HG03469 (cell line): ENCODE results near the gene TRIM38.
"Not testable (repeated sequence)": the region's sequence is repeated elsewhere in the genome, so short reads cannot be mapped to it uniquely, and the experiment has no call there.

Experiments used
- ATAC-seq: cut with Tn5 transposase; IDR thresholded peaks from one replicate; pipeline ENCODE4 v1.9.1; 2021; ENCODE audit warnings: mild to moderate bottlenecking, moderate library complexity, moderate number of reproducible peaks; ENCODE audit not compliant: unreplicated experiment

Gene TRIM38

DNA sequence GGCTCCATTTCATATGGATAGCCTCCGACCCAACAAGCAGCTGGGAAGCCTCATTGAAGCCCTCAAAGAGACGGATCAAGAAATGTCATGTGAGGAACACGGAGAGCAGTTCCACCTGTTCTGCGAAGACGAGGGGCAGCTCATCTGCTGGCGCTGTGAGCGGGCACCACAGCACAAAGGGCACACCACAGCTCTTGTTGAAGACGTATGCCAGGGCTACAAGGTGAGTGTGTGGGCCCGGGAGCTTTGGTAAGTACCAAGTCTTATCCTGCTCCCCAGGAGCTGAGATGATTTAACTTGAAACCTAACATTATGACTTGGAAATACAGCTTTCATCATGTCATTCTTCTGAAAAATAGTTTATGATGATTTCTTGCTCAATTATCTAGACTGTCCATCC, 4.1 kb downstream of the TRIM38 start:
- no peak for ATAC-seq

DNA sequence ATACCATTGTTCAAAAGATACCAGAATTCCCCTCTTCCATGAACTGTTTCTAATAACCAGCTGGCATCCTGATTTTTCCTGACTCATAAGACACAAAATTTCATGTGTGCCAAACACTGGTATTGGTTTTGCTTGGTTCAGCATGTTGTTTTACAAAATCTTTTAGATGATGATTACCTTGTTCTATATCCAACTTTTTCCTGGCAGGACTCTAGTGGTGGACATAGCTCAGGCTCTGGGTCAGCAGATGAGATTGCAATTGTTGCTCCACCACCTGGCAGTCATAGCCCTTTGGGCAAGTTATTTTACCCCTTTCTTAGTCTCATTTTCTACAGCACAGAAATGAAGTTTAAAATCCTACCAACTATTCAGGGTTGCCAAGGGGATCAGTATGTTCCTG, 6.2 kb downstream of the TRIM38 start:
- ATAC-seq = no peak

DNA sequence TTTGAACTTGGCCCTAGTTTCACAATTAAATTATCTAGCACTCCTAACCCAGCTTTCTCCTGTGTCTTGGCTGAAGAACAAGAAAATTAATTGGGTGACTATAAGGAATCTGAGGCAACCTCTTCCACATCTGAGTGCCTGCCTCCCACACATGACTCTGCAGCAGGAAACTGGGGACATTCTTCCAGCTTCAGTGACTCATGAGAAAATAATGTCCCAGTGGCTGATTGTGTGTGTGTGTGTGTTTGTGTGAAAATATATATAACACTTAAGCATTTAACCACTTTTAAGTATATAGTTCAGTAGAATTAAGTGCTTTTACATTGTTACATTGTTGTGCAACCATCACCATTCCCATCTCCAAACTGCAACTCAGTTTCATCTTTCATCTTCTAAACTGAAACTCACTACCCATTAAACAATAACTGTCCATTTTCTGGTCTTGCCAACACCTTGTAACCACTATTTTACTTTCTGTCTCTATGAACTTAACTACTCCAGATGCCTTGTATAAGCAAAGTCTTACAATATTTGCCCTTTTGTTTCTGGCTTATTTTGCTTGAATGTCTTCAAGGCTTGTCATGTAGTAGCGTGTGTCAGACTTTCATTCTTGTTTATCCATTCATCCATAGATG, 8.7 kb downstream of the TRIM38 start:
- ATAC-seq = no peak

DNA sequence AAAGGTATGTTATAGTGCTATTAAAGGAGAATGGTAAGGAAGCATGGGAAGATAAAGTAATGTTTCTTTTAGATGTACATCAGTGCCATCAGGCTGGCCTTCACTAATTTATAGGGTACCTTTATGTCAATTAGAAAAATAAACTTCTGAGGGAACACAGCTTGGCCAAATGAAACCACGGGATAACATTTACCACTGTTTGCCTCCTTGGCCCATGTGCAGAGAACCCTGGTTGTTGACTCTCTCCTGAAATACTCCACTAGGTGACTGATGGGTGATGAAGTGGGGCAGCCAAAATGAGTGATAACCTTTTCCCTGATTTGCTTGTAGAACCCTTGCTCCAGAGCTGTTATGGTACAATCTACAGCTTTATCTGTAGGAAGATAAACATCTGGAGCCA, 9.5 kb downstream of the TRIM38 start:
- no peak for ATAC-seq

DNA sequence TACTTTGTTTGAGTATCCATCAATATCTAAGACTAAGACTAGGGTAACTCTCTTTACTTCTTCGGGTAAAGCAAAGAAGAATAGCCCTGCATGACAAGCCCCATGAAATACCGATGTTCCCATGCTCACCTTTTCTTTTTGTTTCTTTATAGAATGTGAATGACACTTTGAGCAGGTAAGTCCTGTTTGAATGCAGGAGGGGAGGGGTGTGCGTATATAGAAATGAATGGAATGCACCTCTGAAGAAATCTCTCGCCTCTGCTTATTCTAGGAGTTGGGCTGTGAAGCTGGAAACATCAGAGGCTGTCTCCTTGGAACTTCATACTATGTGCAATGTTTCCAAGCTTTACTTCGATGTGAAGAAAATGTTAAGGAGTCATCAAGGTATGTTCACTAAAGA, 10.3 kb downstream of the TRIM38 start:
- ATAC-seq = no peak

DNA sequence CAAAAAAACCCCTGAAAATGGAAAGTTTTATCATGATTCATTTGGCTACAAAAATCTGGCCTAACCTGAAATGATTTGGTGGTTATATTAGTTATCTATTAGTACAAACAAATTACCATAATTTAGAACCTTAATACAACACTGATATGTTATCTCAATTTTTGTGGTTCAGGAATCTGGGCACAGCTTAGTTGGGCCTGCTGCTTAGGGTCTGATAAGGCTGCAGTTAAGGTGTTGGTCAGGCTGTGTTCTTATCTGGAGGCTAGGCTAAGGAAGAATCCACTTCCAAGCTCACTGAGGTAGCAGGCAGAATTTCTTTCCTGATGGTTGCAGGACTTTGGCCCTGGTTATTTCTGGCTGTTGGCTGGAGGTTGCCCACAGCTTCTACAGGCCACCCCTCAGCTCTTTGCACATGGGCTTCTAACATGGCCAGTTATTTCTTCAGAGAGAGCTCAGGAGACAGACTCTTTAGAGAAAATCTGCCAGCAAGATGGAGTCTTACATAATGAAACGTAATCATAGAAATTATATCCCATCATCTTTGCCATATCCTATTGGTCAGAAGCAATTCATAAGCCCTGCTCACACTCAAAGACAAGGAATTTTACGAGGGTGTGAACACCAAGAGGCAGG, 11.4 kb downstream of the TRIM38 start:
- ATAC-seq = no peak

DNA sequence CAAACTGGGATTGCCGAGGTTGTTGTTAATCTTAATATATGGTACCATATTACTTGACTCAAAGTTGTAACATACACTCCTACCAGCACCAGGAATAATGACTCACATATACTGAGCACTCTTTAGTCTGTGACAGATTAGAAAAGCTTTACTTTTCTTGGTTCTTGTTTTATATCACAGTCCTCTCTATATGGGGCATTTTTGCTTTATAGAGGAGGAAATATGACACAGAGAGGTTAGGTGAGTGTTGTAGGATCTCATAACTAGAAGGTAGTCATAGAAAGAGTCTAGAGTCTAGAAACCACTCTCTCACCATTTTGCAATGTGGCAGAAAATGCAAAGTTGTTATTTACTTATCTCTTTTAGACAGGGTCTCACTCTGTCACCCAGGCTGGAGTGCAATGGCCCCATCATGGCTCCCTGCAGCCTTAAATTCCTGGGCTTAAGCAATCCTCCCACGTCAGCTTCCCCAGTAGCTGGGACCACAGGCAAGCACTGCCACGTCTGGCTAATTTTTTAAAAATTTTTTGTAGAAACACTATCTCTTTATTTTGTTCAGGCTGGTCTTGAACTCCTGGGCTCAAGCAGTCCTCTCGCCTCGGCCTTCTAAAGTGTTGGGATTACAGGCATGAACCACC, 13.4 kb downstream of the TRIM38 start:
- ATAC-seq = no peak

DNA sequence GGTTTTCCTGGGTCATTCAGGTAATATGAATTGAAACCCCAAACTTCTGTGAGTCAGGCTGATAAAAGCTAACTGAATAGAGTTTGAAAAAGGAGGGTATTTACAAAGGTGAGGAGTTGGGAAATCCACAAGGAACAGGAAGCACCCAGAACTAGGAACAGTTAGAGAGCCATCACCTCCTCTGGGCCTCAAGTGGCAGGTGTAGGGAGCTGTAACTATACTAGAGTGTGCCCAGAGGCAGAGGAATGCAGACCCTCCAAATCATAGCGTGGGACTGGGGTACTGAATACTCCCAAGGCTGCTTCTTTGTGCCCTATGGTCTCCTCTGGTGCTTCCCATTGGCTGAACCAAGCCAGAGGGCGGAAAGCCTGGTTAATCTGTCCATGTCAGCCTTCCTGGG, 18.3 kb downstream of the TRIM38 start:
- ATAC-seq = no peak

DNA sequence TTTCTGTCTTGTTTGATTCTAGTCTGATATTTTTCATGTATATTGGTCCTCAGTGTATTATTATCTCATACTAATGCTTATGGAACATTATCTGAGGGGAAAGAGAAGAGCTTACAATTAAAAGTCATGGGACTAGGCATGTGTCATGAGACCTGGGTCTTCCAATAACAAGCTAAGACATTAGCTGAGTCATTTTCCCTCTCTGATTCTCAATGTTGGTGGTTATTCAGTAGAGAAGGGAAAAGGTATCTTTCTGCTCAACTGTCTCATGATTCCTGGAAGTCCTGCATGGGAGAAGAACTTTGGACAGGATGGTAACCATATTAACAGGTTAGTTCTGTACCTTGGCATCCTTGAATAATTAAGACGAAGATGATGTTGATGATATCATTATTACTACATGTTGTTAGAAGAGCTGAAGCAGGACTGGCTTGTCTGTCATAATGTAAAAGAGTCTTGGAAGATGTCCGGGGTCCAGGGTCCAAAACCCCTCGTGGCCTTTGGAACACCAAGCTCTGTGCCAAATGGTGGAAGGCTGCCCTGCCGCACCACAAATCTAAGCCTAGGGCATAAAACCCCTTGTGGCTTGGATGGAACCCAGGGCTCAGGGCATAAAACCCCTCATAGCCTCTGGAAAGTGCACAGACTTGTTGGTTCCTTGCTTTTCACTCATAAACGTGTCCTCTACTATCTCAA, 19.1 kb downstream of the TRIM38 start:
- no peak for ATAC-seq

DNA sequence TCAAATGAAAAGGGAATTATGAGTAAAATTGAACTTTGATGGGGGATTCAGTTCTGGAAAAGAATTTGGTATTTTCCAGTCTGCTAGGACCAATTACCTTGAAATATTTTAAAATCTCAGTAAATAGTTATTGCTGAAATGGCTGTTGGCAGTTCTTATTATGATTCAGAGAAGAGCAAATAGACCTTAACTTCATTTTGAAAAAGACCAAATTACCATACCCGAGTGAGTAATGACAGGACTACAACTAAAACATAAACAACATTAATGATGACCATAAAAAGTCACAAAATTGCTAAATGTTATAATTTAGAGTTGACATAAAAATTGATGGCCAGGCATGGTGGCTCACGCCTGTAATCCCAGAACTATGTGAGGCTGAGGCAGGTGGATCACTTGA, 21.7 kb downstream of the TRIM38 start:
- ATAC-seq = no peak

DNA sequence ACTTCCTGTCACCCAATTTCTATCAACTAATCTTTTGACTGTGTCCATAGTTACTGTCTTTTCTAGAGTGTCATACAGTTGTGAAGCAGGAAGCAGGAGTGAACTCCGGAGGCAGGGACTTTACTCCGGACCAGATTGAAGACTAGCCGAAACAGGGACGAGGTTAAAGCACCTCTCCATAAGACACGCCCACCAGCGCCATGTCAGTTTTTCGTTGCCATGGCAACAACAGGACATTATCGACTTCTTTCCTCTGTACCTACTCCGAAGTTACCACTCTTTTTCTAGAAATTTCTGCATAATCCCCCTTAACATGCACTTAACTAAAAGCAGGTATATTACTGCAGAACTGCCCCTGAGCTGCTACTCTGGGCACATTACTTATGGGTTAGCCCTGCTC, 25.2 kb downstream of the TRIM38 start:
- ATAC-seq = no peak

DNA sequence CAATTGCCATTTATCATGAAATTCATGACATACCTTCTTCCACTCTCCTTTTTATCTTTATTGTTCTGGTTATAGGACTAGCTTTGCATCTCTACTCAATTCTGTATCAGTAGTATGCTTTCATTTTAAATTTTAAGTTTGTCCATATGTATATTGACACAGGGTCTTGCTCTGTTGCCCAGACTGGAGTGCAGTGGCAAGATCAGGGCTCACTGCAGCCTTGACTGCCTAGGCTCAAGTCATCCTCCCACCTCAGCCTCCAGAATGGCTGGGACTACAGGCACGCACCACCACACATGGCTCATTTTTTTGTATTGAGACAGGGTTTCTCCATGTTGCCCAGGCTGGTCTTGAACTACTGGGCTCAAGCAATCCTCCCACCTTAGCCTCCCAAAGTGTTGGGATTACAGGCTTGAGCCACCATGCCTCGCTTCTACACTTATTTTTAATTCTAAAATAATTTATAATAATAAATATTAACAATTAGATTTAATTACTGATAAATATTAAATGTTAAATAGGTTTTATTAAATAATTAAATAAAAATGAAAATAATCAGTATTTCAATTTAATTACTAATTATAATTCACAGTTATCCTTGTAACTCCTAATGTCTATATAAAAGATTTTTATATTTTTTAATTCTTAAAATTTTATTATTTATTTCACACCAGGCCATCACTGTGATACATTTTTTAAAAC, 27.7 kb downstream of the TRIM38 start:
- ATAC-seq = no peak

DNA sequence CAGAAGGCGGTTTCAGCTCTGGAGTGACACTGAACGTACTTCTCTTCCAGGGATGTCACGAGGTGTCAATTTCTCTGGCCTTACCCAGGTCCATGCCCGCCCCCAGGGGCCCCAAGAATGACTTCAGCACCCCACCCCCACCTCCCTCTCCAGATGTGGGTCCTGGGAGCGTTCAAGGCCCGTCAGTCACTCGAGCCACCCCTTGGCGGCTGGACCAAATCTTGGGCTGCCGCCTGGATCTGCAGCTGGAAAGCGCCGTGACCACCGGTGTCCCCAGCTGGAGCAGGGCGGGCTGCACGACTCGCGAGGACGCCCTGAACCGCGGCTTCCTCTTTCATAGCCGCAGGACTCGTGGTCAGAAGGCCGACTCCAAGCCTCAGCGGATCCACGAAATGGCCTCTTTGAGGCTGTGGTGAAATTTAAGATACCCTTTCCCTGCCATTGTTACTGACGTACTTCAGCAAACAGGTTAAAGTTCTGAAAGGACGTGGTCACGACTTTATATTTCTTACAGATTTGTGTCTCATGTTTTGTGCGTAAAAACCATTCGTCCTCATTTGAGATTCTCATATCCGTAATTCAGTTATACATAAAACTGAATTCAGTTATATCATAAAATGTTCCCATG, 29.3 kb downstream of the TRIM38 start:
- ATAC-seq = no peak

DNA sequence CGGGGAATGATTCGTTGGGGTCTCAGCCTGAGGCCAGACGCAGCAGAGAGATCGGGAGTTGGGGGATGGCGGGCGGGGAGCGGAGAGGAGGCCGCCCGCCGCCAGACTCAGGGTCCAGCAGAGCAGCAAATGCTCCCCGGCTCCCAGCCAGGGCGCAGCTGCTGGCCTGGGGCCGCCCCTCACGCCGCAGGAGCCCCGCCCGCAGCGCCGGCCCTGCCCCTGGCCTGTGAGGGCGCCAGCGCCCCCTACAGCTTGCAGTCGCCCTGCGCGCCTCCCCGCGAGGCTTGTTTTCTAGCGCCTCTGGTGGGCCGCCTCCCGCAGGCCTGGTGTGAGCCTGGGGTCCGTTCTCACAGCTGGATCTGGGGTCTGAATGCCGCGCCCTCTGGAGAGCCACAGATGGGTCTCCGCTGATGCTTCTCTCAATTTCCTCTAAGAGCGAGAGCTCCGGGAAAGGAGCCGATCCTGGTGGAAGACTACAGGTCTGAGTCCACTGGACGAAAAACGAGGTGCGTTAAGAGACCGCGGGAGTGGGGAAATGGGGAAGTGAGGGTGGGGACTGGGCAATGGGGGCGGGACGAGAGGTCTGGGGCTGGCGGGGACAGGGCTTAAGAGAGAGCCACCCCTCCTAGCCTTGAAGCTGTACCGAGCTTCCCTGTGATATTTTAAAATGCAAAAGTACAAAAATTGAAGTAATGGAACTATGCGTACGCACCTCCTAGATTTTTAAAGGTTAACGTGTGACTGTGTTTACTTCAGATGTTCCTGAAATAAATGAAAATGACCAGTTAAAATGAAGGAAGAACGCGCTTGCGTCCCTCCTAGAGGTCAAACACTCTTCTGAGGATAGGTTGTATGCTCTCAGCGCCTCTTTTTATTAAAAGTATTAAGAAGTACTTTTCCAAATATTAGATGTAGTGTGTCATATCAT, 30.1 kb downstream of the TRIM38 start:
- peak; percentile 73 for ATAC-seq

DNA sequence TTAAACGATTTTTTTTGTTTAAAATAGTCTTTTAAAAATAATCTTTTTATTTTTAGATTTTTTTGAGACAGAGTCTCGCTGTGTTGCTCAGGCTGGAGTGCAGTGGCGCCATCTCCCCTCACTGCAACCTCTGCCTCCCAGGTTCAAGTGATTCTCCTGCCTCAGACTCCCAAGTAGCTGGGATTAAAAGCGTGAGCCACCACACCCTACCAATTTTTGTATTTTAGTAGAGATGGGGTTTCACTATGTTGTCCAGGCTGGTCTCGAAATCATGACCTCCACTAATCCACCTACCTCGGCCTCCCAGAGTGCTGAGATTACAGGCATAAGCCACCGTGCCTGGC, 30.7 kb downstream of the TRIM38 start:
- ATAC-seq = not testable (repeated sequence)

DNA sequence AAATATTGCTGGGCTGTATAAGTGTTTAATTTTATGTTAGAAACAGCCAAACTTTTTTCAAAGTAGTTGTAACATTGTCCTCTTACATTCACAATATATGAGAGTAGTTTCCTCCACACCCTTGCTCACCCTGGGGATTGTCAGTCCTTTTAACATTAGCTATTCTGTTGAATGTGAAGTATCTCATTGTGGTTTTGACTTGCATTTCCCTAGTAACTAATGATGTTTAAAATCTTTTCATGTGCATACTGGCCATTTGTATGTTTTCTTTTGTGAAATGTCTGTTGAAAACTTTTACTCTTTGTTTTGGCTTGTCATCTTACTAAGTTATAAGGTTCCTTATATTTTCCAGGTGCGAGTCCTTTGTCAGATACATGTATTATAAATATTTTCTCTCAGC, 32.9 kb downstream of the TRIM38 start:
- ATAC-seq = no peak

DNA sequence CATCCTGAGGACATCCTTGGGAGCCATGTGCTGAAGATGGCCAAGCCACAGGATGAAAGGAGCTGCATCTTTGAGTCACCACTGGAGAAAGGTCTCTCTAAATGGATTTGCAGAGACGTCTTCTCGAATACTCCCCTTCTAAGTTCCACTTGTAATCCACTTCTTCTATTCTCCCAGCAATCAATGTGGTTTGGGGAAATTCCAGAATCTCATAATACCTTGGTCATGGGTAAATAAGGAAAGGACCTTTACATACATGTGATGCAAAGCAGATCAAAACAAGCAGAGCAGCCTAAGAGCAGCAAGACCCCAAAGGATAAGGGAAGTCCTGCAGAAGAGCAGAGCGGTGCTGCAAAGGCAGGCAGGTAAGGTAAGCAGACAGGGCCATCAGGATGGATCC, 35.3 kb downstream of the TRIM38 start:
- no peak for ATAC-seq

DNA sequence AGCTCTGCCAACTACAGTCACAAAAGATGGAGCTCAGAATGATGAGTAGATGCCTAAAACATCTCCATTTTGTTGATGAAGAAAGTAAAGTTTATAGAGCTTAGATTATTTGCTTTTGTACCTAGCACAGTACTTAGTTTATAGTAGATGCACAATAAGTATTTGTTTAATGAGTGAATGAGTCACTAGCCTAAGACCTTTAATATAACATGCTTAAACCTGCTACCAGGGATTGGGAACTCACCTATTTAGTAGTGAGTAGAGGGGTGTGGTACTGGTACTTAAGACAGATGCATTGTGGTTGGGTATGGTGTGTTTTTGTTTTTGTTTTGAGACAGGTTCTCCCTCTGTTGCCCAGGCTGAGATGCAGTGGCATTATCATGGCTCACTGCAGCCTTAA, 35.8 kb downstream of the TRIM38 start:
- ATAC-seq = no peak

DNA sequence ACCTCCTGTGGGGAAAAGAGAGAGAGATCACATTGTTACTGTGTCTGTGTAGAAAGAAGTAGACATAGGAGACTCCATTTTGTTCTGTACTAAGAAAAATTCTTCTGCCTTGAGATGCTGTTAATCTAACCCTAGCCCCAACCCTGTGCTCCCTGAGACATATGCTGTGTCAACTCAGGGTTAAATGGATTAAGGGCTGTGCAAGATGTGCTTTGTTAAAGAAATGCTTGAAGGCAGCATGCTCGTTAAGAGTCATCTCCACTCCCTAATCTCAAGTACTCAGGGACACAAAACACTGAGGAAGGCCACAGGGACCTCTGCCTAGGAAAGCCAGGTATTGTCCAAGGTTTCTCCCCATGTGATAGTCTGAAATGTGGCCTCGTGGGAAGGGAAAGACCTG, 36.6 kb downstream of the TRIM38 start:
- not testable (repeated sequence) for ATAC-seq
